ENCODE measurements around the gene AMN1.

The AMN1 gene

DNA sequence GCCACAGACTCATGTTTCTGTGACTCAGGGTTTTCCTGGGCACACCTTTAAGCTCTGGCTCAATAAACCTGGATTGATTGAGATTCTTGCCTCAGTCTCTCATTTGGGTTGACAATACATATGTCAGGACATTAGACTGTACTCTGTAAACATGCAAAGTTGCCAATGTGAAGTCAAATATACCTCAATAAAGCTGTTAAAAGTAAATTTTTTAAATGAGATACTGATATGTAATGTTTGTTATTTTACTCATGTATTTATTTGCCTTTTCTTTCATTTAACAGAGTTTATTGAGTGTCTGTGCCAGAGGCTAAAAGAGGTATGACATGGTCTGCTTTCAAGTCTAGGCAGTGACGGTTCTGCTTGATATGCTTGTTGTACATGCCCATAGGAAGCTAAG is 73.0 kb downstream of the AMN1 start:
- no peak overlapping the region for H3K4me3 ChIP-seq (ENCODE audit: low read depth, low read length, poor library complexity, severe bottlenecking)
- TF ChIP-seq EZH2 (IDR thresholded peaks at IDR 0.05; ENCODE audit: borderline replicate concordance, low read length) = no peak

DNA sequence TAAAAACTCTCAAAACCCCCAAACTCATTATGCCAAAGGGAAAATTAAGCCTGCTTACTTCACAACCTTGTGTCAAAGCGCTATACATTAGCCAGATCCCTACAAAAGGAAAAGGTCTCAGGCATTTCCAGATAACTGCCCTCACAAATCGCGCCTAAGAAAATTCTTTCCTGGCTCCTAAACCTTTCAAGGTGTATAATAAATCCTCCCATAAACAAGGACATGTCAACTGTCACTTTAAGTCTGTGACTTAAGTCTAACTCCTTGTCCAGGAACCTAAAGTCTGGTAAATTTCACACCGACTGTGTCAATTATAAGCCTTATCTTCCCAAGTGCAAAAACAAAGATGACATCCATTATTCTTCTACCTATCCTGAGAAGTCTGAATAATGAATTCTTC is 73.6 kb downstream of the AMN1 start:
- Histone ChIP-seq H2AFZ (ENCODE audit: low read length) (no peak overlapping the region), H3K4me3 (ENCODE audit: low read depth, low read length, poor library complexity, severe bottlenecking) (no peak overlapping the region), H3K27me3 (ENCODE audit: insufficient read depth, low read length) (no peaks in the 10 kb centered on the region), H3K9me3 (ENCODE audit: low read length) (no peaks in the 10 kb centered on the region), H3K4me1 (ENCODE audit: insufficient read depth, low read length, severe bottlenecking) (peaks cover 48% of the 10 kb centered on the region), H3K9ac (ENCODE audit: low read length) (no peak overlapping the region), H3F3A (ENCODE audit: insufficient read depth, low read length) (no peaks in the 10 kb centered on the region), H3K79me2 (ENCODE audit: insufficient read depth, low read length) (no peaks in the 10 kb centered on the region), H3K27ac (ENCODE audit: low read depth, low read length, poor library complexity, severe bottlenecking) (no peak overlapping the region), H3K9me2 (ENCODE audit: low read depth, low read length) (no peaks in the 10 kb centered on the region), H4K20me1 (ENCODE audit: insufficient read depth, low read length) (no peaks in the 10 kb centered on the region), H3K36me3 (ENCODE audit: insufficient read depth, low read length) (no peaks in the 10 kb centered on the region), H3K4me2 (ENCODE audit: low read length) (no peak overlapping the region)
- no peak for TF ChIP-seq EZH2 (IDR thresholded peaks at IDR 0.05; ENCODE audit: borderline replicate concordance, low read length)
- TF ChIP-seq, protein P1, sequence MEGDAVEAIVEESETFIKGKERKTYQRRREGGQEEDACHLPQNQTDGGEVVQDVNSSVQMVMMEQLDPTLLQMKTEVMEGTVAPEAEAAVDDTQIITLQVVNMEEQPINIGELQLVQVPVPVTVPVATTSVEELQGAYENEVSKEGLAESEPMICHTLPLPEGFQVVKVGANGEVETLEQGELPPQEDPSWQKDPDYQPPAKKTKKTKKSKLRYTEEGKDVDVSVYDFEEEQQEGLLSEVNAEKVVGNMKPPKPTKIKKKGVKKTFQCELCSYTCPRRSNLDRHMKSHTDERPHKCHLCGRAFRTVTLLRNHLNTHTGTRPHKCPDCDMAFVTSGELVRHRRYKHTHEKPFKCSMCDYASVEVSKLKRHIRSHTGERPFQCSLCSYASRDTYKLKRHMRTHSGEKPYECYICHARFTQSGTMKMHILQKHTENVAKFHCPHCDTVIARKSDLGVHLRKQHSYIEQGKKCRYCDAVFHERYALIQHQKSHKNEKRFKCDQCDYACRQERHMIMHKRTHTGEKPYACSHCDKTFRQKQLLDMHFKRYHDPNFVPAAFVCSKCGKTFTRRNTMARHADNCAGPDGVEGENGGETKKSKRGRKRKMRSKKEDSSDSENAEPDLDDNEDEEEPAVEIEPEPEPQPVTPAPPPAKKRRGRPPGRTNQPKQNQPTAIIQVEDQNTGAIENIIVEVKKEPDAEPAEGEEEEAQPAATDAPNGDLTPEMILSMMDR (IDR thresholded peaks at IDR 0.05; ENCODE audit: low read length) = no peak

More for the DNA sequence above, 73.0 kb downstream of the AMN1 start:
- H3F3A ChIP-seq (ENCODE audit: insufficient read depth, low read length) = no peaks in the 10 kb centered on the region
- peak overlapping the region; percentile 79 for H2AFZ ChIP-seq (ENCODE audit: low read length)
- no peaks in the 10 kb centered on the region for H3K27me3 ChIP-seq (ENCODE audit: insufficient read depth, low read length)
- H4K20me1 ChIP-seq (ENCODE audit: insufficient read depth, low read length) = no peaks in the 10 kb centered on the region
- H3K4me2 ChIP-seq (ENCODE audit: low read length) = no peak overlapping the region
- H3K27ac ChIP-seq (ENCODE audit: low read depth, low read length, poor library complexity, severe bottlenecking) = no peak overlapping the region
- H3K9me3 ChIP-seq (ENCODE audit: low read length) = no peaks in the 10 kb centered on the region
- H3K9ac ChIP-seq (ENCODE audit: low read length) = no peak overlapping the region
- H3K79me2 ChIP-seq (ENCODE audit: insufficient read depth, low read length) = no peaks in the 10 kb centered on the region
- H3K36me3 ChIP-seq (ENCODE audit: insufficient read depth, low read length) = no peaks in the 10 kb centered on the region
- H3K4me1 ChIP-seq (ENCODE audit: insufficient read depth, low read length, severe bottlenecking) = peaks cover 46% of the 10 kb centered on the region
- H3K9me2 ChIP-seq (ENCODE audit: low read depth, low read length) = no peaks in the 10 kb centered on the region

DNA sequence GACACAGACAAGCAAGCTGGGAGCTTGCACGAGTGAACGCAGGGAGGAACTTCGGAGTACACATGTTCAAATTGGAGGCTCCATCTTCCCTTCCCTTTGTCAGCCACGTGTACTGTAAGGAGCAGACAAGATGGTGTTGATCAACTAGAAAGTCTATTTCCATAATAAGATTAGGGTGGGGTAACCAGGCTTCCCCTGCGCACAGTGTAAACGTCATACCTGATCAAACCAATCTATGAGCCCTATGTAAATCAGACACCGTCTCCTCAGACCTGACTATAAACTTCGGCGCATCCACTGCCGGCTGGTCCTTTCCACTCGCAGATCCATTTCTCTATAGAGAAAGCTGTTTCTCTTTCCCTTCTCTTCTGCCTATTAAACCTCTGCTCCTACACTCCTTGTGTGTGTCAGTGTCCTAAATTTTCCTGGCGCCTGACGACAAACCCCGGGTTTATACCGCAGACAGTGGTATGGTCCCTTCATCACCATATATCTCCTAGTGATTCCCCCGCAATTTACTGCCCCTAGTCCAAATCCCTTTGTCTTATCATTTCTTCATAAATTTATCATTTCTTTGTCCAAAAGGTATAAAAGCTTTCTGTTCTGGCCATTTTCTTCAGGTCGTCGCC is 76.8 kb downstream of the AMN1 start:
- Histone ChIP-seq H3K4me3 (ENCODE audit: low read depth, low read length, poor library complexity, severe bottlenecking) (no peak overlapping the region), H3K79me2 (ENCODE audit: insufficient read depth, low read length) (no peaks in the 10 kb centered on the region), H3K27me3 (ENCODE audit: insufficient read depth, low read length) (no peaks in the 10 kb centered on the region), H2AFZ (ENCODE audit: low read length) (peak overlapping the region; percentile 56; the same call in 1 of the 2 replicates), H3K4me1 (ENCODE audit: insufficient read depth, low read length, severe bottlenecking) (peaks cover 38% of the 10 kb centered on the region), H4K20me1 (ENCODE audit: insufficient read depth, low read length) (no peaks in the 10 kb centered on the region), H3K9ac (ENCODE audit: low read length) (no peak overlapping the region), H3K27ac (ENCODE audit: low read depth, low read length, poor library complexity, severe bottlenecking) (peak overlapping the region; percentile 48), H3K9me3 (ENCODE audit: low read length) (no peaks in the 10 kb centered on the region), H3F3A (ENCODE audit: insufficient read depth, low read length) (no peaks in the 10 kb centered on the region), H3K9me2 (ENCODE audit: low read depth, low read length) (no peaks in the 10 kb centered on the region), H3K4me2 (ENCODE audit: low read length) (no peak overlapping the region), H3K36me3 (ENCODE audit: insufficient read depth, low read length) (no peaks in the 10 kb centered on the region)
- no peak for TF ChIP-seq EZH2 (IDR thresholded peaks at IDR 0.05; ENCODE audit: borderline replicate concordance, low read length)
- TF ChIP-seq, protein P1 (IDR thresholded peaks at IDR 0.05; ENCODE audit: low read length) = no peak

DNA sequence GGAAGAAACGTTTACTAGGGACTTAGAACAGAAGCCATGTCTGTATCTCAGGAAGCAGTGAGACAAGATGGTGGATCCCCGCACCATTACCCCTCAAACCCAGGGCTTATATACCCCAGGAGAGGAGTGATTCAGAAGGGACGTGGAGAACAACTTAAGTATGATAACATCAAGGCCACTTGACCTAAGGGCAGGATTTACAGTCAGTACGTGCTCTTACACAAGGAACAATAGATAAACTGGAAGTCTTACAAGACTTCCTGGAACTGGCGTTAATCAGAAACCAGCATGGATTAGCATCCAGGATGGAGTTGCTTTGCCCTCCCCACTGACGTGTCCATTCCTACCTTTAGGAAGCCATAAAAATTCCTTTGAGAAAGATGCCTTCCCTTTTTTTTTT is 77.9 kb downstream of the AMN1 start:
- H3K27ac ChIP-seq (ENCODE audit: low read depth, low read length, poor library complexity, severe bottlenecking) = no peak overlapping the region
- peaks cover 43% of the 10 kb centered on the region for H3K4me1 ChIP-seq (ENCODE audit: insufficient read depth, low read length, severe bottlenecking)
- no peak overlapping the region for H3K4me3 ChIP-seq (ENCODE audit: low read depth, low read length, poor library complexity, severe bottlenecking)
- no peak overlapping the region for H3K4me2 ChIP-seq (ENCODE audit: low read length)
- H3K9me3 ChIP-seq (ENCODE audit: low read length) = no peaks in the 10 kb centered on the region
- H4K20me1 ChIP-seq (ENCODE audit: insufficient read depth, low read length) = no peaks in the 10 kb centered on the region
- no peaks in the 10 kb centered on the region for H3K79me2 ChIP-seq (ENCODE audit: insufficient read depth, low read length)
- H3K27me3 ChIP-seq (ENCODE audit: insufficient read depth, low read length) = no peaks in the 10 kb centered on the region
- no peaks in the 10 kb centered on the region for H3K36me3 ChIP-seq (ENCODE audit: insufficient read depth, low read length)
- H3K9ac ChIP-seq (ENCODE audit: low read length) = no peak overlapping the region
- H3F3A ChIP-seq (ENCODE audit: insufficient read depth, low read length) = no peaks in the 10 kb centered on the region
- peak overlapping the region; percentile 80; the same call in 1 of the 2 replicates for H2AFZ ChIP-seq (ENCODE audit: low read length)
- TF ChIP-seq EZH2 (IDR thresholded peaks at IDR 0.05; ENCODE audit: borderline replicate concordance, low read length) = no peak
- TF ChIP-seq, protein P1 (IDR thresholded peaks at IDR 0.05; ENCODE audit: low read length) = no peak
- no peaks in the 10 kb centered on the region for H3K9me2 ChIP-seq (ENCODE audit: low read depth, low read length)

All from OCI-LY1 (cell line).